ENCODE data around the gene CNPY1.

Gene CNPY1

DNA sequence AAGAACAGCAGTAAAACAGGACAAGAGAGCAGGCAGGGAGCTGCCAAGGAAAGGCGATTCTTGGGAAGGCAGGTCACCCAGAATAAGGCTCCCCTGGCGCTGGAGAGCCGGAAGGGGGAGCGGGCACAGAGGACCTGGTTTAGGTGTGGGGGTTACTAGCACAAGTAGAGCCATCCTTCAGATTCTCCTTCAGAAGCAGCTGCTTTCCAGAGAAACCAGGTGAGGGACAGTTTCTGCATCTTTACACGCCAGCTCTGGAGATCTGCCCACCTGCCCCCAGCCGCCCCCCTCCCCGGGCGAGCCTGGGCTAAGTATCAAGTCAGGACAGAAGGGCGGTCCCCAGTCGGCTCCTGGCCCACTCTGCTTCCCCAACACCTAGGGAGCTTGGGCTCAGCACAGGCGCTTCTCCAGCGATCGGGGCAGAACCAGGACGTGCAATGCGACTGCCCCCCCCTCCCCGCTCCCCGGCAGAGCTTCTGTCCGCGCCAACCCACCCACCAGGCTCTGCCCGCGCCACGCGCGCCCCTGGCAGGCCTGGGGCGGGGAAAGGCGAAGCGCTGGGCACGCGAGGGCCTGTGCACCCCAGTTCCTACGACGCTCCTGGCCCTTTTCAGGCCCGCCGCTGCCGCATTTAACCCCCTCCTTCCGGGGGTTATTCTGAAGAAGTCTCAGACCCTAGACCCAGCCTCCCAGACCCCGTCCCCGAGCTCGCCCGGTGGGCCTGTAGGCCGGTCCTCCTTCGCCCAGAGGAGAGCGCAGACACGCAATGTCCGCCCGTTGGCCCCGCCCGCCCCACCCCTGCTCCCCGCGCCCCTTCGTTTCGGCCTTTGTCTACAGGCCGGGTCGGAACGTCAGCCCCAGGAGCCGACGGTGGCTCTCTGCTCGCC is 92.8 kb downstream of the CNPY1 start:
- DNase-seq (ENCODE audit: low read depth in 2 of 2) = no peak

DNA sequence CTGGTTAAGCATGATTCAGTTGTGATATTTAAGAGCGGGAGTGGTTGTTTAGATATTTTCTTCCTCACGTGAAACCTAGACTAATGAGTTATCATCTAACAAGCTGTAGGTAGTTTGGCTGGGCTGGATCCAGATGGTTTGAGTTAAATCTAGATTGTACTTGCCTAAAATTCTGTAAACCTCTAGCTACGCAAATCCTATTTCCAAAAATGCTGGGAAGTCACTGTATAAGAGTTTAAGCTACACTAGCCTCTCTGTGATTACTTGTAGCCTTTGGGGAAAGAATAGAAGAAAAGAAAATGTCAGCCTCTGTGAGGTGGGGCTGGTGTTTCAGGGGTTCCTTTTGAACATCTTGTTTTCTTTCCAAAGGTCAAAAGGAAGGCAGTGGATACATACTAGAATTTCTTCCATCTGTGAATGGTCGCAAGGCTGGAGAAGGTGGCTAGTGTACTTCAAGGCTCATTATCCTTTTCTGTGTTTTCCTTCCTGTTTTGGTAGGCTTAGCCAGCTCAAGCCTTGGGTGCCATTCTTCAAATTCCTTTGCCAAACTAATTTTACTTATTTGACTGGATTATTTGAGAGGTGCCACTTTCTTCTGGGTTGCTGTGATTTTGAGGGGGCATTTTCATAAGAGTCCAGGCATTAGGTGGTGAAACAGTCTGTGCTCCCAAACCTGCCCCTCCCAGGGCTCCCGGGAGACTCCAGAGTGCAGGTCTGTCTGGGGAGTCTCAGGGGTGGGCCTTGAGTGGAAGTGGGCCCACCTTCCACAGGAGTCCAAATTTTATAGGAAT is 93.7 kb downstream of the CNPY1 start:
- no peak for DNase-seq (ENCODE audit: low read depth in 2 of 2)

DNA sequence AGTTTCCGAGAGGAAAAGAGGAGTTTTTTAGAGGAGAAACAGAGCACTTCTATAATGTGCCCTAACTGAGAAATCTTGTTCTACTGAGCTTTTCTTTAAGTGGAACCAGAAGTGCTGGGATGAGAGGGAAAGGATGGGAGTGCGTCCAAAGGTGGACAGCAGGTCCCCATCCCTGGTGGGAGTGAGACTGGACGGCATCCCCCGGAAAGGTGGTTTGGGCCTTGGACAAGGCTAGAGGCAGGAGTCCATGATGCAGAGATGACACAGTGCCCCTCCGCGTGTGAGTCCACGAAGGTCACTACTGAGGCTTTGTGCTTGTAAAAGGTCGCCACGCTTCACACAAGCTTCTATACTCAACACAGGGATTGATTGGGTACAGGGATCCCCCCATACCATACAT is 94.5 kb downstream of the CNPY1 start:
- DNase-seq (ENCODE audit: low read depth in 2 of 2) = no peak

All from stimulated activated CD8-positive, alpha-beta memory T cell treated with anti-CD3 and anti-CD28 coated beads, Interleukin-7, amount 100 ng/mL, for 1 hour (primary cell).